GM12878 (cell line): ENCODE results near the gene FMC1. TPM values are rescaled to one million over a fixed set of nuclear protein-coding genes. Genes with fewer than 3 reads are reported as not detected.

Experiments used
- ATAC-seq: fragments of 200-7000 bp; cut with Tn5 transposase; 3 replicates; pipeline ENCODE4 v1.9.1; 2020; ENCODE audit warnings: mild to moderate bottlenecking, moderate library complexity
- BruUV-seq: library from RNA; stranded (reverse); fragments of 400-500 nt; replicated peaks from 2 replicates; lab custom pipeline; 2021; lab: Mats Ljungman, UMichigan
- CTCF ChIA-PET: fragments of 300-600 bp; sonication (Branson Sonifier 250); formaldehyde crosslinking; extraction: SDS; loops from one replicate; lab custom pipeline; 2021; ENCODE audit warnings: inconsistent platforms; lab: Yijun Ruan, JAX
- POLR2A ChIA-PET: fragments of 350-600 bp; formaldehyde crosslinking; extraction: SDS; loops from one replicate; lab custom pipeline; 2021; ENCODE audit warnings: inconsistent platforms; lab: Charles Lee
- RAD21 ChIA-PET: fragments of 300-600 bp; sonication (Branson Sonifier 250); formaldehyde crosslinking; loops from one replicate; lab custom pipeline; 2023; ENCODE audit warnings: antibody characterized with exemption; ENCODE audit not compliant: unreplicated experiment; lab: Charles Lee
- SMC1A ChIA-PET: fragments of 300-600 bp; sonication (Branson Sonifier 250); formaldehyde crosslinking; loops from one replicate; lab custom pipeline; 2023; ENCODE audit not compliant: unreplicated experiment, uncharacterized antibody; lab: Charles Lee
- DNase-seq: peaks from one replicate; pipeline ENCODE4 v3.0.0-alpha.2; 2011; ENCODE audit warnings: low read depth, low spot score
- FAIRE-seq: peaks from 3 replicates; lab custom pipeline; 2011; peaks lifted over from hg19 to GRCh38; lab: Jason Lieb, UNC
- H2AFZ ChIP-seq: 2 replicates; pipeline ENCODE4 v1.6.0; 2011; ENCODE audit warnings: low read depth, low read length, control low read depth; ENCODE audit not compliant: control insufficient read depth
- H3K27ac ChIP-seq: 2 replicates; pipeline ENCODE4 v1.5.1; 2011; ENCODE audit warnings: control low read depth; ENCODE audit not compliant: control insufficient read depth, insufficient read depth
- H3K27me3 ChIP-seq, 2 experiments: replicated peaks in 1 of 2; 2 replicates each; pipeline versions ENCODE4 v1.6.0 to v1.6.1; 2011; ENCODE audit warnings: low read length in 1 of 2; ENCODE audit not compliant: control insufficient read depth in 2 of 2, insufficient read depth in 2 of 2
- H3K36me3 ChIP-seq, 2 experiments: 2 replicates each; pipeline ENCODE4 v1.5.1; 2011; ENCODE audit warnings: low read length in 1 of 2; ENCODE audit not compliant: control insufficient read depth in 2 of 2, insufficient read depth in 2 of 2
- H3K4me1 ChIP-seq: 2 replicates; pipeline ENCODE4 v1.6.1; 2011; ENCODE audit warnings: mild to moderate bottlenecking, low read length, moderate library complexity, mixed read lengths; ENCODE audit not compliant: control insufficient read depth, insufficient read depth
- H3K4me2 ChIP-seq: 2 replicates; pipeline ENCODE4 v1.6.0; 2011; ENCODE audit warnings: control low read depth; ENCODE audit not compliant: control insufficient read depth, insufficient read depth
- H3K4me3 ChIP-seq: fragments of 200-600 bp; sonication (generic); 2 replicates; pipeline ENCODE4 v1.5.1; 2016
- H3K79me2 ChIP-seq: 2 replicates; pipeline ENCODE4 v1.6.0; 2011; ENCODE audit warnings: low read length; ENCODE audit not compliant: control insufficient read depth, insufficient read depth
- H3K9ac ChIP-seq: 2 replicates; pipeline ENCODE4 v1.8.0; 2011; ENCODE audit warnings: low read length, control low read depth, mixed read lengths; ENCODE audit not compliant: control insufficient read depth, insufficient read depth
- H3K9me3 ChIP-seq: replicated peaks from 3 replicates; pipeline ENCODE4 v1.5.1; 2011; ENCODE audit warnings: mild to moderate bottlenecking, low read length; ENCODE audit not compliant: control insufficient read depth, insufficient read depth
- H4K20me1 ChIP-seq: 2 replicates; pipeline ENCODE4 v1.6.0; 2011; ENCODE audit not compliant: control insufficient read depth, insufficient read depth
- MEF2B ChIP-seq: fragments of 450-650 bp; IDR thresholded peaks from 2 replicates; pipeline ENCODE4 v1.6.1; 2018; ENCODE audit warnings: mild to moderate bottlenecking, moderate library complexity; ENCODE audit not compliant: partially characterized antibody, poor library complexity, severe bottlenecking
- TCF12 ChIP-seq: IDR thresholded peaks from 2 replicates; pipeline ENCODE4 v1.6.1; 2011; ENCODE audit warnings: low read depth, mild to moderate bottlenecking, low read length
- USF2 ChIP-seq: IDR thresholded peaks from 2 replicates; pipeline ENCODE4 v1.6.1; 2011; ENCODE audit warnings: low read depth, low read length, improper control_type of control experiment, borderline replicate concordance
- ZZZ3 ChIP-seq: IDR thresholded peaks from 2 replicates; pipeline ENCODE4 v1.6.1; 2011; ENCODE audit warnings: low read depth; ENCODE audit not compliant: control insufficient read depth, insufficient read length
- WGBS: methylation state at CpG from one replicate; pipeline ENCODE4 v1.1.6; 2016; ENCODE audit warnings: low lambda C conversion rate; ENCODE audit not compliant: insufficient replicate concordance, insufficient coverage; ENCODE audit errors: missing lambda C conversion rate; 5-methylcytosine and 5-hydroxymethylcytosine counted together
- in situ Hi-C: fragments of 300-500 bp; cut with MboI; formaldehyde crosslinking; loops from 9 replicates; pipeline ENCODE4 v1.14.3; 2018; ENCODE audit warnings: mixed read lengths
- intact Hi-C: fragments of 100-400 bp; cut with micrococcal nuclease; formaldehyde crosslinking; loops from one replicate; pipeline ENCODE4 v1.14.2; 2022; ENCODE audit not compliant: unreplicated experiment
- polyA plus RNA-seq, 11 experiments: library from polyadenylated mRNA; depleted of rRNA in 4 of 11; unstranded in 6 of 11; stranded (reverse) in 5 of 11; fragments of >200 nt; fragmentation: Nextera tagmentation in 4 of 11; fragmentation: Illumina TruSeq in 1 of 11; extraction: Ambion mirVana in 4 of 11; extraction: Trizol in 1 of 11; gene quantifications; 1 replicate in 1 of 11; 2 replicates in 10 of 11; pipeline versions ENCODE4 v1.2.1 to v1.2.3, GENCODE V29; 2011 to 2016; ENCODE audit warnings: inconsistent platforms in 2 of 11, missing spikeins in 2 of 11, low read depth in 1 of 11
- total RNA-seq, 4 experiments: library from RNA; depleted of rRNA in 3 of 4; stranded (reverse); fragments of >200 nt in 3 of 4; fragmentation: Illumina TruSeq in 1 of 4; extraction: Trizol in 1 of 4; gene quantifications; 2 replicates each; pipeline versions ENCODE4 v1.2.1 to v1.2.3, GENCODE V29; 2013 to 2021

Gene FMC1
- total and polyA plus RNA-seq, 10 of the 15 experiments (the other 5 are each of a cell fraction or from before 2014, with no cell fraction given), result 4.2 to 60.4 (median 15.6) TPM

DNA sequence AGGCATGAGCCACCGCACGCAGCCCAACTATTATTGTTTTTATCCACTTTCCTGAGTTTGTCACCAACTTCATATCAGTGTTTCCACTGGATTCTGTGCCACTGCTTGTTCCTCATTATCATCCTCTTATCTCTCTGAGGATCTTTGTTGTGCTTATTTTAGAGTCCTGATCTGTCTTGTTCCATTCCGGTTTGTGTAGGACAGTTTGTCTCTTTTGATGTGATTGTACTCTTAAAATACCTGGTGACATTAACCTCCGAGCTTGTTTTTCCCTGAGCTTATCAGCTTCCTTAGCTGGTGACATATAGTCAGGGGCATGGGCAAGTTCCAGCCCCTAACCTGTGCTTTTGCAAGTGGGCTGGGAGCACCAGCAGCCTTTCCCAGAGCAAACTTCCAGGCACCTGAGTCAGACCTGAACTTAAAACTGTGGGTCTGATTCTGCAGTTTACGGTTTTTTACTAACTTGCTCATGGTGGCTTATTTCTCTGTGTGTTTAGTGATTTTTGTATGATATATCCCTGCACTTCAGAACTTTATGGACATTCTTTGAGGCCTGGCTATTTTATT lies 23.1 kb upstream of the FMC1 start:
- ChIA-PET RAD21 (no interaction called here), CTCF (interaction anchor here (1.0 kb wide), 1 partner anchor 114 kb away, joined by 3 read pairs; no protein-coding TSS in a partner anchor), POLR2A (no interaction called here), SMC1A (interaction anchor here (0.6 kb wide), 1 partner anchor 257 kb away, joined by 3 read pairs; no protein-coding TSS in a partner anchor)
- no peak overlapping the region for H2AFZ ChIP-seq
- no peak overlapping the region for H3K9ac ChIP-seq
- H3K27me3 ChIP-seq, result no peaks in the 10 kb centered on the region
- in situ Hi-C loops, result no loop called here
- intact Hi-C loops, result no loop called here
- no peak for ATAC-seq
- no peak overlapping the region for H3K4me3 ChIP-seq
- no peak overlapping the region for H3K4me2 ChIP-seq
- no peak for DNase-seq
- no peaks in the 10 kb centered on the region for H3K4me1 ChIP-seq
- H3K9me3 ChIP-seq, result no peaks in the 10 kb centered on the region
- no peak for FAIRE-seq
- H3K27ac ChIP-seq, result no peak overlapping the region
- no peak for TF ChIP-seq TCF12
- no peak for TF ChIP-seq USF2
- no peak for TF ChIP-seq ZZZ3
- TF ChIP-seq MEF2B, result no peak
- H3K79me2 ChIP-seq, result no peaks in the 10 kb centered on the region
- 70% methylated on average over 5 of the region's 5 CpGs for WGBS
- H3K36me3 ChIP-seq, result no peaks in the 10 kb centered on the region
- H4K20me1 ChIP-seq, result no peaks in the 10 kb centered on the region
- no TSS peak for BruUV-seq
